Spleen (tissue), 7 donors: Measurements from ENCODE around the gene C16orf89.
"Not testable (repeated sequence)": the region's sequence is repeated elsewhere in the genome, so short reads cannot be mapped to it uniquely, and the experiment has no call there.

Experiments
- CTCF ChIP-seq, 11 experiments: fragments of 200-600 bp in 7 of 11; fragments of 450-650 bp in 4 of 11; sonication (generic) in 4 of 11; IDR thresholded peaks in 8 of 11; conservative IDR thresholded peaks in 3 of 11; 1 replicate in 7 of 11; 2 replicates in 4 of 11; pipeline versions ENCODE4 v1.4.0 to v1.8.0; 2016 to 2021; ENCODE audit warnings: antibody characterized with exemption in 11 of 11, inconsistent platforms in 4 of 11, mild to moderate bottlenecking in 1 of 11
- POLR2A ChIP-seq, 3 donors: fragments of 450-650 bp; IDR thresholded peaks; one replicate each; pipeline ENCODE4 v1.5.1; 2017; ENCODE audit warnings: antibody characterized with exemption in 3 of 3, mild to moderate bottlenecking in 1 of 3
- POLR2AphosphoS5 ChIP-seq, 3 donors: sonication (generic); formaldehyde crosslinking; IDR thresholded peaks; one replicate each; pipeline ENCODE4 v1.5.1; 2017; ENCODE audit warnings: antibody characterized with exemption in 3 of 3
- donor health status: DM: no; HTN: no; CAD: no; lungs with moderate emphysema.
- donor health status: DM: no; HTN: no; CAD: no.
- donor health status: DM: no; HTN: no; CAD: no.

GRCh38 chr16:5093746-5094145, 28.0 kb upstream of the C16orf89 start:
- TF ChIP-seq CTCF (IDR thresholded peaks at IDR 0.05 in 8 of 11, conservative IDR thresholded peaks at IDR 0.05 in 3 of 11); POLR2A (IDR thresholded peaks at IDR 0.05); POLR2AphosphoS5 (IDR thresholded peaks at IDR 0.05): not testable (repeated sequence)
